Endothelial cell (in vitro differentiated cells): ENCODE data around the gene GRID1. TPM values are rescaled to one million over a fixed set of nuclear protein-coding genes. Genes with fewer than 3 reads are reported as not detected.

Experiments used
- DNase-seq: peaks from one replicate; pipeline ENCODE4 v3.0.0; 2021; ENCODE audit warnings: low spot score
- H3K27ac Mint-ChIP-seq: one replicate; pipeline ENCODE4 v1.8.0; 2021; ENCODE audit warnings: mixed read lengths, inconsistent platforms; ENCODE audit not compliant: unreplicated experiment
- H3K27me3 Mint-ChIP-seq: one replicate; pipeline ENCODE4 v1.8.0; 2021; ENCODE audit warnings: mild to moderate bottlenecking, moderate library complexity, mixed read lengths, inconsistent platforms; ENCODE audit not compliant: unreplicated experiment
- H3K36me3 Mint-ChIP-seq: one replicate; pipeline ENCODE4 v1.8.0; 2021; ENCODE audit warnings: mild to moderate bottlenecking, low read depth, mixed read lengths, inconsistent platforms; ENCODE audit not compliant: unreplicated experiment
- H3K4me1 Mint-ChIP-seq: one replicate; pipeline ENCODE4 v1.8.0; 2021; ENCODE audit warnings: mild to moderate bottlenecking, mixed read lengths, inconsistent platforms; ENCODE audit not compliant: unreplicated experiment
- H3K4me3 Mint-ChIP-seq: one replicate; pipeline ENCODE4 v1.8.0; 2021; ENCODE audit warnings: mild to moderate bottlenecking, mixed read lengths, inconsistent platforms; ENCODE audit not compliant: unreplicated experiment
- H3K9me3 Mint-ChIP-seq: one replicate; pipeline ENCODE4 v1.8.0; 2021; ENCODE audit warnings: mixed read lengths, inconsistent platforms; ENCODE audit not compliant: unreplicated experiment
- CTCF ChIP-seq: fragments of 200-600 bp; sonication (generic); IDR thresholded peaks from one replicate; pipeline ENCODE4 v1.5.0; 2021; ENCODE audit warnings: antibody characterized with exemption; ENCODE audit not compliant: unreplicated experiment
- total RNA-seq: library from RNA; stranded (reverse); fragmentation: NEBNext Ultra II Directional; extraction: Animal tissue kit (Norgen Biotek cat#: 25700); gene quantifications from one replicate; pipeline ENCODE4 v1.2.1, GENCODE V29; 2021; ENCODE audit not compliant: unreplicated experiment

The GRID1 gene
- total RNA-seq, 1 donor from 2014 or later, result 0.26 TPM

- Mint-ChIP-seq H3K9me3 (no peaks in the 10 kb centered on the region), H3K27ac (no peak overlapping the region), H3K36me3 (no peaks in the 10 kb centered on the region), H3K4me1 (no peaks in the 10 kb centered on the region), H3K4me3 (no peak overlapping the region), H3K27me3 (peaks cover 8% of the 10 kb centered on the region)
- no peak for TF ChIP-seq CTCF
- DNase-seq, result no peak
Measured at GRCh38 chr10:86188796-86189558, 177.6 kb downstream of the GRID1 start.

GRCh38 chr10:86188326-86188725 lies 178.3 kb downstream of the GRID1 start:
- H3K27ac Mint-ChIP-seq, result no peak overlapping the region
- H3K9me3 Mint-ChIP-seq, result no peaks in the 10 kb centered on the region
- no peaks in the 10 kb centered on the region for H3K36me3 Mint-ChIP-seq
- no peaks in the 10 kb centered on the region for H3K4me1 Mint-ChIP-seq
- peaks cover 8% of the 10 kb centered on the region for H3K27me3 Mint-ChIP-seq
- no peak overlapping the region for H3K4me3 Mint-ChIP-seq
- DNase-seq, result no peak
- TF ChIP-seq CTCF, result no peak

- Mint-ChIP-seq H3K4me3 (no peak overlapping the region), H3K27ac (no peak overlapping the region), H3K9me3 (no peaks in the 10 kb centered on the region), H3K27me3 (peaks cover 8% of the 10 kb centered on the region), H3K36me3 (no peaks in the 10 kb centered on the region), H3K4me1 (no peaks in the 10 kb centered on the region)
- DNase-seq, result no peak
- no peak for TF ChIP-seq CTCF
Measured at GRCh38 chr10:86187499-86188239, 178.9 kb downstream of the GRID1 start.

GRCh38 chr10:86186633-86187032 lies 180.0 kb downstream of the GRID1 start:
- Mint-ChIP-seq H3K4me1 (no peaks in the 10 kb centered on the region), H3K27me3 (peaks cover 5% of the 10 kb centered on the region), H3K4me3 (no peak overlapping the region), H3K27ac (no peak overlapping the region), H3K36me3 (no peaks in the 10 kb centered on the region), H3K9me3 (no peaks in the 10 kb centered on the region)
- no peak for DNase-seq
- TF ChIP-seq CTCF, result no peak

- H3K27ac Mint-ChIP-seq, result no peak overlapping the region
- H3K27me3 Mint-ChIP-seq, result peaks cover 5% of the 10 kb centered on the region
Measured at GRCh38 chr10:86182595-86182994, 184.0 kb downstream of the GRID1 start.

More at GRCh38 chr10:86182595-86182994, 184.0 kb downstream of the GRID1 start:
- no peaks in the 10 kb centered on the region for H3K4me1 Mint-ChIP-seq
- no peaks in the 10 kb centered on the region for H3K36me3 Mint-ChIP-seq
- no peak overlapping the region for H3K4me3 Mint-ChIP-seq
- TF ChIP-seq CTCF, result no peak
- H3K9me3 Mint-ChIP-seq, result no peaks in the 10 kb centered on the region
- no peak for DNase-seq
